Measurements from ENCODE around the gene NFAM1. TPM values are rescaled to one million over a fixed set of nuclear protein-coding genes. Genes with fewer than 3 reads are reported as not detected.

The NFAM1 gene
- total RNA-seq, 1 donor from 2014 or later, result 0.19 TPM

DNA sequence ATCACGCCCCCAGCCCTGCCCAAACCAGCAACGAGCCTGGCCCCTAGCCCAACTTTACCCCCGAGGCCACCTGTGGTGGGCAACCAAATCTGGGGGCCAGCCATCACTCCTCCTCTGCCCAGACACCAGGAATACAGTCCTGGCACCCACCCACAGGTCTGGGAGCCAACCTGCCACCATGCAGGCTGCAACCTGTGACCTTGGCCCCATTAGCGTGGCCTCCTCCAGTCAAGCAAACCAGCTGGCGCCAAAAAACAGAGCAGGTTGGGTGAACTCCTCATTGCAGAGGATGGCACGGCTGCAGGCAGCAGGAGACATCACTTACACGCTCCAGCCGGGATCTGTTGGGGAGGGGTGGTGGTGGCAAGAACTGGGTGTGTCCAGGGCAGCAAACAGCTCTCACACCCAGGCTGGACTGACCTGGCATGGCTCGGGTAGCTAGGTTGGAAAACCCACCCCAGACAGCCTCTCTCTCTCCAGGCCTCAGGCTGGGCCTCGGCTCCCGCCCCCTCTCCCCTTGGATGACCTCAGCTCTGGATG lies 96.3 kb downstream of the NFAM1 start:
- H2AFZ ChIP-seq (replicated peaks), result no peak overlapping the region
- Mint-ChIP-seq H3K4me3 (no peak overlapping the region), H3K27ac (no peak overlapping the region)

GRCh38 chr22:42334875-42335512 lies 97.2 kb downstream of the NFAM1 start:
- H3K27me3 ChIP-seq, result no peaks in the 10 kb centered on the region
- no peaks in the 10 kb centered on the region for H3K9me3 ChIP-seq (ENCODE audit: low read depth)
- no peak overlapping the region for H3K4me3 ChIP-seq
- H3K27ac ChIP-seq, result no peak overlapping the region
- peaks cover 12% of the 10 kb centered on the region for H3K79me2 ChIP-seq (ENCODE audit: low read depth)
- no peaks in the 10 kb centered on the region for H3K36me3 Mint-ChIP-seq
- H3F3A ChIP-seq (ENCODE audit: low read depth), result peaks cover 6% of the 10 kb centered on the region
- H2AFZ ChIP-seq (replicated peaks), result no peak overlapping the region
- DNase-seq (ENCODE audit: low spot score), result no peak
- no peak overlapping the region for H3K27ac Mint-ChIP-seq
- H3K4me1 Mint-ChIP-seq, result peaks cover 50% of the 10 kb centered on the region
- H3K9ac ChIP-seq, result no peak overlapping the region
- peaks cover 10% of the 10 kb centered on the region for H3K27me3 Mint-ChIP-seq (ENCODE audit: insufficient read depth, low read depth)
- H3K4me2 ChIP-seq, result no peak overlapping the region
- no peaks in the 10 kb centered on the region for H3K9me3 Mint-ChIP-seq
- peaks cover 70% of the 10 kb centered on the region for H4K20me1 ChIP-seq (ENCODE audit: low read depth)
- H3K4me1 ChIP-seq, result peaks cover 12% of the 10 kb centered on the region
- H3K4me3 Mint-ChIP-seq, result no peak overlapping the region
- H3K36me3 ChIP-seq, result no peaks in the 10 kb centered on the region
- TF ChIP-seq EZH2 (IDR thresholded peaks at IDR 0.05), result no peak
- no peak for TF ChIP-seq CTCF (IDR thresholded peaks at IDR 0.05)
- no peak for TF ChIP-seq EZH2phosphoT487 (IDR thresholded peaks at IDR 0.05)

More for the DNA sequence above, 96.3 kb downstream of the NFAM1 start:
- Histone ChIP-seq H3K27ac (no peak overlapping the region), H4K20me1 (ENCODE audit: low read depth) (peaks cover 68% of the 10 kb centered on the region), H3K4me1 (peaks cover 21% of the 10 kb centered on the region), H3K4me2 (no peak overlapping the region), H3K27me3 (no peaks in the 10 kb centered on the region), H3F3A (ENCODE audit: low read depth) (peaks cover 15% of the 10 kb centered on the region), H3K79me2 (ENCODE audit: low read depth) (peaks cover 16% of the 10 kb centered on the region), H3K4me3 (no peak overlapping the region), H3K9ac (no peak overlapping the region), H3K36me3 (no peaks in the 10 kb centered on the region), H3K9me3 (ENCODE audit: low read depth) (no peaks in the 10 kb centered on the region)
- Mint-ChIP-seq H3K4me1 (peaks cover 51% of the 10 kb centered on the region), H3K36me3 (no peaks in the 10 kb centered on the region), H3K27me3 (ENCODE audit: insufficient read depth, low read depth) (peaks cover 15% of the 10 kb centered on the region), H3K9me3 (no peaks in the 10 kb centered on the region)
- no peak for DNase-seq (ENCODE audit: low spot score)
- no peak for TF ChIP-seq EZH2phosphoT487 (IDR thresholded peaks at IDR 0.05)
- no peak for TF ChIP-seq CTCF (IDR thresholded peaks at IDR 0.05)
- TF ChIP-seq EZH2 (IDR thresholded peaks at IDR 0.05), result no peak

GRCh38 chr22:42333544-42333943 lies 98.7 kb downstream of the NFAM1 start:
- no peak overlapping the region for H3K4me2 ChIP-seq
- H3K27me3 Mint-ChIP-seq (ENCODE audit: insufficient read depth, low read depth), result peaks cover 9% of the 10 kb centered on the region
- H3K27me3 ChIP-seq, result no peaks in the 10 kb centered on the region
- no peak overlapping the region for H3K9ac ChIP-seq
- peaks cover 6% of the 10 kb centered on the region for H3F3A ChIP-seq (ENCODE audit: low read depth)
- no peak overlapping the region for H3K27ac ChIP-seq
- peaks cover 83% of the 10 kb centered on the region for H4K20me1 ChIP-seq (ENCODE audit: low read depth)
- H2AFZ ChIP-seq (replicated peaks), result no peak overlapping the region
- no peaks in the 10 kb centered on the region for H3K9me3 Mint-ChIP-seq
- H3K4me1 Mint-ChIP-seq, result peaks cover 46% of the 10 kb centered on the region
- H3K4me3 Mint-ChIP-seq, result no peak overlapping the region
- no peaks in the 10 kb centered on the region for H3K36me3 Mint-ChIP-seq
- H3K4me1 ChIP-seq, result peaks cover 12% of the 10 kb centered on the region
- H3K79me2 ChIP-seq (ENCODE audit: low read depth), result no peaks in the 10 kb centered on the region
- no peak overlapping the region for H3K27ac Mint-ChIP-seq
- H3K9me3 ChIP-seq (ENCODE audit: low read depth), result no peaks in the 10 kb centered on the region
- H3K36me3 ChIP-seq, result no peaks in the 10 kb centered on the region
- TF ChIP-seq EZH2phosphoT487 (IDR thresholded peaks at IDR 0.05), result no peak
- TF ChIP-seq EZH2 (IDR thresholded peaks at IDR 0.05), result no peak
- TF ChIP-seq CTCF (IDR thresholded peaks at IDR 0.05), result no peak
- no peak overlapping the region for H3K4me3 ChIP-seq
- DNase-seq (ENCODE audit: low spot score), result no peak

Data from neural progenitor cell (in vitro differentiated cells).